IMR-90 (cell line): Measurements from ENCODE around the gene ABL1.

Experiments used
- CEBPB ChIP-seq: IDR thresholded peaks from 2 replicates; pipeline ENCODE4 v1.6.1; 2012; ENCODE audit warnings: low read depth, low read length, improper control_type of control experiment
- ELK1 ChIP-seq: fragments of 150-350 bp; IDR thresholded peaks from 2 replicates; pipeline ENCODE4 v1.6.1; 2016; ENCODE audit warnings: low read depth, mild to moderate bottlenecking, low read length, moderate library complexity, borderline replicate concordance
- MAFK ChIP-seq: IDR thresholded peaks from 2 replicates; pipeline ENCODE4 v1.6.1; 2012; ENCODE audit warnings: low read depth, low read length, improper control_type of control experiment
- POLR2A ChIP-seq: IDR thresholded peaks from 2 replicates; pipeline ENCODE4 v1.6.1; 2012; ENCODE audit warnings: mild to moderate bottlenecking, low read depth, low read length
- SMC3 ChIP-seq: fragments of 150-350 bp; IDR thresholded peaks from 2 replicates; pipeline ENCODE4 v1.6.1; 2016; ENCODE audit warnings: low read depth, mild to moderate bottlenecking, antibody characterized with exemption, low read length, moderate library complexity
- TF ChIP-seq, protein P1 (sequence below): conservative IDR thresholded peaks from 2 replicates; pipeline ENCODE4 v1.5.1; 2012; ENCODE audit warnings: mild to moderate bottlenecking, low read depth, low read length, improper control_type of control experiment

GRCh38 chr9:130786526-130786925 lies 48.5 kb upstream of the ABL1 start:
- TF ChIP-seq CEBPB = no peak
- TF ChIP-seq MAFK = no peak
- TF ChIP-seq POLR2A = no peak
- TF ChIP-seq ELK1 = no peak
- TF ChIP-seq, protein P1, sequence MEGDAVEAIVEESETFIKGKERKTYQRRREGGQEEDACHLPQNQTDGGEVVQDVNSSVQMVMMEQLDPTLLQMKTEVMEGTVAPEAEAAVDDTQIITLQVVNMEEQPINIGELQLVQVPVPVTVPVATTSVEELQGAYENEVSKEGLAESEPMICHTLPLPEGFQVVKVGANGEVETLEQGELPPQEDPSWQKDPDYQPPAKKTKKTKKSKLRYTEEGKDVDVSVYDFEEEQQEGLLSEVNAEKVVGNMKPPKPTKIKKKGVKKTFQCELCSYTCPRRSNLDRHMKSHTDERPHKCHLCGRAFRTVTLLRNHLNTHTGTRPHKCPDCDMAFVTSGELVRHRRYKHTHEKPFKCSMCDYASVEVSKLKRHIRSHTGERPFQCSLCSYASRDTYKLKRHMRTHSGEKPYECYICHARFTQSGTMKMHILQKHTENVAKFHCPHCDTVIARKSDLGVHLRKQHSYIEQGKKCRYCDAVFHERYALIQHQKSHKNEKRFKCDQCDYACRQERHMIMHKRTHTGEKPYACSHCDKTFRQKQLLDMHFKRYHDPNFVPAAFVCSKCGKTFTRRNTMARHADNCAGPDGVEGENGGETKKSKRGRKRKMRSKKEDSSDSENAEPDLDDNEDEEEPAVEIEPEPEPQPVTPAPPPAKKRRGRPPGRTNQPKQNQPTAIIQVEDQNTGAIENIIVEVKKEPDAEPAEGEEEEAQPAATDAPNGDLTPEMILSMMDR = no peak
- TF ChIP-seq SMC3 = no peak
